HFFc6 (cell line): ENCODE measurements around the gene OR10X1. TPM values are rescaled to one million over a fixed set of nuclear protein-coding genes. Genes with fewer than 3 reads are reported as not detected.

Experiments used
- DNase-seq: peaks from one replicate; pipeline ENCODE4 v3.0.0-alpha.2; 2018
- H3K27ac Mint-ChIP-seq: 2 replicates; pipeline ENCODE4 v1.8.0; 2020; ENCODE audit warnings: mild to moderate bottlenecking, mixed read lengths
- H3K27me3 Mint-ChIP-seq: 2 replicates; pipeline ENCODE4 v1.8.0; 2021; ENCODE audit warnings: mild to moderate bottlenecking, moderate library complexity, mixed read lengths; ENCODE audit not compliant: insufficient read depth
- H3K36me3 Mint-ChIP-seq: 2 replicates; pipeline ENCODE4 v1.8.0; 2021; ENCODE audit warnings: low read depth, mixed read lengths
- H3K4me1 Mint-ChIP-seq: 2 replicates; pipeline ENCODE4 v1.8.0; 2020; ENCODE audit warnings: low read depth, mixed read lengths
- H3K4me3 Mint-ChIP-seq: 2 replicates; pipeline ENCODE4 v1.8.0; 2020; ENCODE audit warnings: mild to moderate bottlenecking, moderate library complexity, mixed read lengths
- H3K9me3 Mint-ChIP-seq: 2 replicates; pipeline ENCODE4 v1.8.0; 2020; ENCODE audit warnings: mild to moderate bottlenecking, mixed read lengths
- total RNA-seq, 6 experiments: library from RNA; stranded (reverse); fragmentation: NEBNext Ultra II Directional; extraction: Animal tissue kit (Norgen Biotek cat#: 25700); gene quantifications; 2 replicates in 1 of 6; 3 replicates in 5 of 6; pipeline ENCODE4 v1.2.3, GENCODE V29; 2021
- TF ChIP-seq, protein P1 (sequence below): fragments of 200-600 bp; sonication (generic); IDR thresholded peaks from 2 replicates; pipeline ENCODE4 v1.5.0; 2021; ENCODE audit warnings: antibody characterized with exemption, mild to moderate bottlenecking

Gene OR10X1
- total RNA-seq, 6 experiments from 2014 or later: not detected

DNA sequence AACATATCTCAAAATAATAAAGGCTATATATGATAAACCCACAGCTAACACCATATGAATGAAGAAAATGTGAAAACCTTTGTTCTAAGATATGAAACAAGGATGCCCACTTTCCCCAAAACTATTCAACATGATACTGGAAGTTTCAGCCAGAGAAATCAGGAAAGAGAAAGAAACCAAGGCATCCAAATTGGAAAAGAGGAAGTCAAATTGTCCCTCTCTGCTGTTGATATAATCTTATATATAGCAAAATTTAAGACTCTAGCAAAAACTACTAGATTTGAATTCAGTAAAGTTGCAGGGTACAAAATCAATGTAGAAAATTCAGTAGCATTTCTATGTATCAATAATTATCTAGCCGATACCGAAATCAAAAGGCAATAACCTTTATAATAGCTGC, 21.0 kb upstream of the OR10X1 start:
- H3K4me1 Mint-ChIP-seq: no peaks in the 10 kb centered on the region
- no peak overlapping the region for H3K27ac Mint-ChIP-seq
- peaks cover 22% of the 10 kb centered on the region for H3K9me3 Mint-ChIP-seq
- no peaks in the 10 kb centered on the region; the same call in 1 of the 2 replicates for H3K36me3 Mint-ChIP-seq
- TF ChIP-seq, protein P1, sequence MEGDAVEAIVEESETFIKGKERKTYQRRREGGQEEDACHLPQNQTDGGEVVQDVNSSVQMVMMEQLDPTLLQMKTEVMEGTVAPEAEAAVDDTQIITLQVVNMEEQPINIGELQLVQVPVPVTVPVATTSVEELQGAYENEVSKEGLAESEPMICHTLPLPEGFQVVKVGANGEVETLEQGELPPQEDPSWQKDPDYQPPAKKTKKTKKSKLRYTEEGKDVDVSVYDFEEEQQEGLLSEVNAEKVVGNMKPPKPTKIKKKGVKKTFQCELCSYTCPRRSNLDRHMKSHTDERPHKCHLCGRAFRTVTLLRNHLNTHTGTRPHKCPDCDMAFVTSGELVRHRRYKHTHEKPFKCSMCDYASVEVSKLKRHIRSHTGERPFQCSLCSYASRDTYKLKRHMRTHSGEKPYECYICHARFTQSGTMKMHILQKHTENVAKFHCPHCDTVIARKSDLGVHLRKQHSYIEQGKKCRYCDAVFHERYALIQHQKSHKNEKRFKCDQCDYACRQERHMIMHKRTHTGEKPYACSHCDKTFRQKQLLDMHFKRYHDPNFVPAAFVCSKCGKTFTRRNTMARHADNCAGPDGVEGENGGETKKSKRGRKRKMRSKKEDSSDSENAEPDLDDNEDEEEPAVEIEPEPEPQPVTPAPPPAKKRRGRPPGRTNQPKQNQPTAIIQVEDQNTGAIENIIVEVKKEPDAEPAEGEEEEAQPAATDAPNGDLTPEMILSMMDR: no peak
- no peak for DNase-seq
- H3K27me3 Mint-ChIP-seq: no peaks in the 10 kb centered on the region
- no peak overlapping the region for H3K4me3 Mint-ChIP-seq

DNA sequence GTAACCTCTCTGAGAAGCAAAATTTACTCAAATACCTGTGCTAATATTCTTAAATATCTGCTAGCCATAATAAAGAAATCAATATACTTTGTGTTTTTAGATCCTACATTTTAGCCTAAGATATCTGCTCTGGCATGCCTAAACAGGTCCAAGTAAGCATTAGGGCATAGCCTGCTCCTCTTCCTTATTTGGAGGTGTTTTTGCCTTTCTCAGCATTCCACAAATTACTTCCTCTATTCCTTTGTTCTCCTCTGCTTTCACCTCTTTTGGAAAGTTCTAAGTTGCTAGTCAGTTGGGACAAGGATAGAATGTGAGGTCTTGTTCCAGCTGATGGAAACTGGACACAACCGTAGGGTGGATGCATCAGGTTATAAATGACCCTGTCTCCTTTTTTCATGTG, 7.2 kb upstream of the OR10X1 start:
- Mint-ChIP-seq H3K9me3 (peaks cover 26% of the 10 kb centered on the region), H3K27ac (no peak overlapping the region), H3K4me1 (no peaks in the 10 kb centered on the region), H3K36me3 (no peaks in the 10 kb centered on the region), H3K4me3 (no peak overlapping the region), H3K27me3 (no peaks in the 10 kb centered on the region)
- DNase-seq: no peak
- TF ChIP-seq, protein P1: no peak

DNA sequence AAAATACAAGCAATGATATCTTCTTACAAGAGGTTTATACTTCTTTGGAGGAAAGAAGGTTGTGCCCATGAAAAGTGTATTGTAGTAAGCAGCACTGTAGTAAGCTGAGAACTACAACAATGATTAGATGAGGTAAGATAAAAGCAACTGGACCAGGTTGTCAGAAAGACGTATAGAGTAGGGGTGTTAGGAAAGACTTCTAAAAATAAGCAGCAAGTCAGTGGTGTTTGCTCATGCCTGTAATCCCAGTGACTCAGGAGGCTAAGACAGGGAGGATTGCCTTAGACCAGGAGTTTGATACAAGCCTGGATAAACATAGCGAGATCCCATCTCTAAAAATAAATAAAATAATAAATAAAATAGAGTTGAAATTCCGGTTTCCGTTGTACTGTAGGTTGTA, 4.3 kb upstream of the OR10X1 start:
- Mint-ChIP-seq H3K4me3 (no peak overlapping the region), H3K27me3 (no peaks in the 10 kb centered on the region), H3K36me3 (no peaks in the 10 kb centered on the region), H3K27ac (no peak overlapping the region), H3K4me1 (no peaks in the 10 kb centered on the region), H3K9me3 (peaks cover 16% of the 10 kb centered on the region)
- TF ChIP-seq, protein P1: no peak
- DNase-seq: no peak

DNA sequence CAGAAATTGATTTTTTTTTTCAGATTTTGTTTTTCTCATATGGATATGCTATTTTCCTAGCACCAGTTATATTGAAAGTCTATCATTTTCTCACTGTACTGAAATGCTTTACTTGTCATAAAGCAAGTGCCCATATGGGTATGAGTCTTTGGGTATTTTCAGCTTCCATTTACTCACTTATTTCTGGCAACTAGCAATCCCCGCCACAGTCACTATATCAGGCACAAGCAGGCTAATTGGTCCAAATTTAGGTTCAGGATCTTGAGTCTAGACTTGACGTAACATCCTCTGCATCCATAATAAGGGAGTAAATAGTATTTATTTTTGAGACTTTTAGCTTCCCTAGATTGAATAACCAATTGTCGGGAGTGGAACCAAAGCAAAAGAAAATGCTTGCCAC, 2.1 kb downstream of the OR10X1 start:
- Mint-ChIP-seq H3K27ac (no peak overlapping the region), H3K4me1 (no peaks in the 10 kb centered on the region), H3K36me3 (no peaks in the 10 kb centered on the region), H3K27me3 (no peaks in the 10 kb centered on the region), H3K9me3 (peaks cover 10% of the 10 kb centered on the region), H3K4me3 (no peak overlapping the region)
- DNase-seq: no peak
- TF ChIP-seq, protein P1: no peak

DNA sequence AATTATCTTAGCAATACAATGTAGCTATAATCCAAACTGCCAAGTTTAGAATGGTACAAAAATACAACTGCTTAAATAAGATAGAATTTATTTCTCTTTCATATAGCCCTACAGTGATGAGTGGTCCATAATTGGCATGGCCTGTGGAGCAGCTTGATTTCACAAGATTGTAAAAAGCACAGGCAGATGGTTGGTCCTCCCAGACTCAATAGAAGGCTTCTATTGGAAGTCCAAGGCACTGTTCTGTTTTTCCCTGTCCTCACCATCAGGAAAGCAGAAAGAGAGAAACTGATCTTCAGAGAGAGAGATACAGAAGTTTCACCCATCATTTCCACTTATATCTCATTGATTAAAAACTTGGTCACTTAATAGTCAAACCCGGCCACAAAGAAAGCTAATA, 7.5 kb downstream of the OR10X1 start:
- TF ChIP-seq, protein P1: no peak
- H3K4me1 Mint-ChIP-seq: no peaks in the 10 kb centered on the region
- no peak overlapping the region for H3K27ac Mint-ChIP-seq
- no peak overlapping the region for H3K4me3 Mint-ChIP-seq
- no peaks in the 10 kb centered on the region for H3K36me3 Mint-ChIP-seq
- DNase-seq: no peak
- H3K9me3 Mint-ChIP-seq: peaks cover 9% of the 10 kb centered on the region
- no peaks in the 10 kb centered on the region for H3K27me3 Mint-ChIP-seq

DNA sequence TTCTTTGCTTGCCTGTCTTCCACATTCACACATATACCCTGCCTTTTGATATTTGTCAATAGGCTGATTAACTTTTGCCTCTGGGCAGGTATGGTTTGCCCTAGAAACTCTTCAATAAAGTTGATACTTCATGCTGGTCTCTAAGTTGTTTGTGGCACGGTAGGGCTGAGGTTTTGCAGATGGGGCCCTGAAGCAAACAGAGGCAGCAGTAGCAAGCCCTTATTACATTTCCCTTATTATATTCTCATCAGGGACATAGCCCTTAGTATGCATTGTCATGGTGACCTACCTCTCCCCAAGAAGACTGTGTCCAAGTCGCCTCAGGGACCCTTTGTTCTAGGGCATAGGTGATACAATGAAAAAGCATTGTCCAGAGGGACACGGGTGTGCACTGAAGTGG, 9.2 kb downstream of the OR10X1 start, which contains the start of gene OR6P1:
OR6P1 (minus strand) TSS at position 101 of the 400 bp plus-strand sequence. CDS start 6,976 bp downstream, outside the sequence.
- Mint-ChIP-seq H3K27me3 (no peaks in the 10 kb centered on the region), H3K27ac (no peak within 1 kb of the TSS), H3K4me1 (no peaks in the 10 kb centered on the region), H3K36me3 (no peaks in the 10 kb centered on the region; the same call in 1 of the 2 replicates), H3K4me3 (no peak within 1 kb of the TSS), H3K9me3 (peaks cover 17% of the 10 kb centered on the region)
- TF ChIP-seq, protein P1: no peak
- no peak for DNase-seq
